H1 (cell line): ENCODE results near the gene NCAPG2. TPM values are rescaled to one million over a fixed set of nuclear protein-coding genes. Genes with fewer than 3 reads are reported as not detected.

ENCODE experiments used
- CTCF ChIA-PET: fragments of 300-600 bp; sonication (Branson Sonifier 250); formaldehyde crosslinking; loops from one replicate; lab custom pipeline; 2021; ENCODE audit not compliant: partially characterized antibody; lab: Charles Lee
- POLR2A ChIA-PET: fragments of 300-600 bp; sonication (Branson Sonifier 250); formaldehyde crosslinking; loops from one replicate; lab custom pipeline; 2021; ENCODE audit warnings: inconsistent platforms; ENCODE audit not compliant: partially characterized antibody; lab: Charles Lee
- DNase-seq, 2 experiments: peaks; one replicate each; pipeline versions ENCODE4 v3.0.0 to v3.0.0-alpha.2; 2010 to 2022; ENCODE audit warnings: low spot score in 2 of 2, low read depth in 1 of 2, mixed read lengths in 1 of 2
- FAIRE-seq: peaks from 2 replicates; lab custom pipeline; 2011; peaks lifted over from hg19 to GRCh38; lab: Jason Lieb, UNC
- H2AFZ ChIP-seq: 2 replicates; pipeline ENCODE4 v1.8.1; 2012; ENCODE audit warnings: low read length, inconsistent platforms
- H2AK5ac ChIP-seq: 2 replicates; pipeline ENCODE4 v1.6.1; 2013; ENCODE audit warnings: low read depth, low read length
- H2BK120ac ChIP-seq: replicated peaks from 2 replicates; pipeline ENCODE3; 2013; ENCODE audit warnings: low read depth, low read length, inconsistent platforms
- H2BK12ac ChIP-seq: 2 replicates; pipeline ENCODE4 v1.6.1; 2013; ENCODE audit warnings: low read depth, low read length
- H2BK15ac ChIP-seq: 2 replicates; pipeline ENCODE4 v1.6.1; 2013; ENCODE audit warnings: low read length
- H2BK20ac ChIP-seq: 2 replicates; pipeline ENCODE4 v1.6.1; 2013; ENCODE audit warnings: low read length
- H2BK5ac ChIP-seq: 2 replicates; pipeline ENCODE4 v1.6.1; 2013; ENCODE audit warnings: low read depth, low read length
- H3K14ac ChIP-seq: 2 replicates; pipeline ENCODE4 v1.6.1; 2013; ENCODE audit warnings: inconsistent platforms; ENCODE audit not compliant: insufficient read length
- H3K18ac ChIP-seq: 2 replicates; pipeline ENCODE4 v1.6.1; 2013; ENCODE audit warnings: low read length; ENCODE audit errors: extremely low read depth
- H3K23ac ChIP-seq: 2 replicates; pipeline ENCODE4 v1.6.1; 2013; ENCODE audit warnings: inconsistent platforms; ENCODE audit not compliant: insufficient read length
- H3K23me2 ChIP-seq: 2 replicates; pipeline ENCODE4 v1.6.1; 2013; ENCODE audit warnings: low read depth, low read length
- H3K27ac ChIP-seq: 2 replicates; pipeline ENCODE4 v1.6.1; 2011; ENCODE audit warnings: low read depth, low read length, inconsistent platforms
- H3K27me3 ChIP-seq, 4 experiments: replicated peaks in 1 of 4; 1 replicate in 1 of 4; 2 replicates in 3 of 4; pipeline versions ENCODE4 v1.6.1 to v1.8.1; 2011 to 2013; ENCODE audit warnings: low read length in 3 of 4, mild to moderate bottlenecking in 3 of 4, inconsistent platforms in 2 of 4, mixed read lengths in 2 of 4, moderate library complexity in 1 of 4; ENCODE audit not compliant: control insufficient read depth in 3 of 4, insufficient read depth in 3 of 4; ENCODE audit errors: extremely low read depth in 1 of 4
- H3K36me3 ChIP-seq, 4 experiments: 2 replicates each; pipeline versions ENCODE4 v1.6.1 to v1.8.1; 2011 to 2013; ENCODE audit warnings: mild to moderate bottlenecking in 4 of 4, low read length in 3 of 4, moderate library complexity in 2 of 4, control low read depth in 1 of 4, inconsistent platforms in 1 of 4; ENCODE audit not compliant: insufficient read depth in 4 of 4, control insufficient read depth in 2 of 4
- H3K4ac ChIP-seq: replicated peaks from 2 replicates; pipeline ENCODE3; 2013; ENCODE audit warnings: low read length, low read depth, mixed read lengths, inconsistent platforms; ENCODE audit not compliant: insufficient read length
- H3K4me1 ChIP-seq, 4 experiments: replicated peaks in 1 of 4; 1 replicate in 1 of 4; 2 replicates in 3 of 4; pipeline versions ENCODE4 v1.6.1 to v1.8.1; 2011 to 2013; ENCODE audit warnings: low read length in 3 of 4, inconsistent platforms in 2 of 4, mixed read lengths in 1 of 4; ENCODE audit not compliant: insufficient read depth in 4 of 4, control insufficient read depth in 3 of 4
- H3K4me2 ChIP-seq, 2 experiments: 2 replicates each; pipeline versions ENCODE4 v1.6.1 to v1.8.1; 2011 to 2013; ENCODE audit warnings: low read depth in 2 of 2, low read length in 2 of 2, control low read depth in 1 of 2, inconsistent platforms in 1 of 2, mild to moderate bottlenecking in 1 of 2; ENCODE audit not compliant: insufficient read depth in 1 of 2
- H3K4me3 ChIP-seq, 4 experiments: fragments of 200-600, 300-600 bp in 1 of 4; sonication (generic), shearing (Covaris generic), sonication (Bioruptor Twin) in 1 of 4; 2 replicates each; pipeline versions ENCODE4 v1.5.1 to v1.8.1; 2011 to 2016; ENCODE audit warnings: low read length in 4 of 4, low read depth in 3 of 4, control low read depth in 2 of 4, inconsistent platforms in 2 of 4, mild to moderate bottlenecking in 2 of 4, mixed read lengths in 1 of 4, moderate library complexity in 1 of 4; ENCODE audit not compliant: insufficient read depth in 2 of 4; ENCODE audit errors: extremely low read depth in 1 of 4
- H3K56ac ChIP-seq: replicated peaks from 2 replicates; pipeline ENCODE3; 2013; ENCODE audit warnings: low read depth, mild to moderate bottlenecking, mixed read lengths, low read length, inconsistent platforms; ENCODE audit not compliant: insufficient read length
- H3K79me1 ChIP-seq: 2 replicates; pipeline ENCODE4 v1.6.1; 2013; ENCODE audit warnings: low read depth, low read length, control low read depth
- H3K79me2 ChIP-seq, 2 experiments: 2 replicates each; pipeline versions ENCODE4 v1.6.1 to v1.8.1; 2012 to 2013; ENCODE audit warnings: low read length in 2 of 2, mild to moderate bottlenecking in 2 of 2, inconsistent platforms in 1 of 2; ENCODE audit not compliant: insufficient read depth in 2 of 2, control insufficient read depth in 1 of 2
- H3K9ac ChIP-seq, 4 experiments: replicated peaks in 1 of 4; 1 replicate in 1 of 4; 2 replicates in 3 of 4; pipeline versions ENCODE4 v1.6.1 to v1.8.1; 2011 to 2013; ENCODE audit warnings: low read depth in 3 of 4, low read length in 3 of 4, control low read depth in 2 of 4, mild to moderate bottlenecking in 2 of 4, moderate library complexity in 2 of 4, inconsistent platforms in 1 of 4; ENCODE audit errors: extremely low read depth in 1 of 4
- H3K9me3 ChIP-seq, 2 experiments: 2 replicates each; pipeline versions ENCODE4 v1.6.1 to v1.8.1; 2012 to 2013; ENCODE audit warnings: mild to moderate bottlenecking in 2 of 2, moderate library complexity in 2 of 2, control low read depth in 1 of 2, inconsistent platforms in 1 of 2, low read depth in 1 of 2, low read length in 1 of 2, mixed read lengths in 1 of 2; ENCODE audit not compliant: insufficient read depth in 2 of 2
- H4K20me1 ChIP-seq, 2 experiments: replicated peaks in 1 of 2; 2 replicates each; pipeline versions ENCODE3 to v1.8.1; 2011 to 2013; ENCODE audit warnings: inconsistent platforms in 2 of 2, low read length in 2 of 2, mild to moderate bottlenecking in 1 of 2; ENCODE audit not compliant: insufficient read depth in 2 of 2, control insufficient read depth in 1 of 2
- H4K5ac ChIP-seq: 2 replicates; pipeline ENCODE4 v1.6.1; 2013; ENCODE audit warnings: low read length, low read depth, mixed read lengths, inconsistent platforms; ENCODE audit not compliant: insufficient read length
- H4K8ac ChIP-seq: 2 replicates; pipeline ENCODE4 v1.8.0; 2013; ENCODE audit warnings: mild to moderate bottlenecking, moderate library complexity, low read length, inconsistent platforms; ENCODE audit not compliant: insufficient read depth; ENCODE audit errors: extremely low read depth
- H4K91ac ChIP-seq: replicated peaks from 2 replicates; pipeline ENCODE3; 2013; ENCODE audit warnings: low read length, mixed read lengths, inconsistent platforms; ENCODE audit not compliant: insufficient read length
- BRCA1 ChIP-seq: IDR thresholded peaks from 2 replicates; pipeline ENCODE4 v1.6.1; 2012; ENCODE audit warnings: low read depth, low read length, improper control_type of control experiment
- KDM1A ChIP-seq: fragments of 200-600, 300-600 bp; sonication (generic); IDR thresholded peaks from 2 replicates; pipeline ENCODE4 v1.7.1; 2016; ENCODE audit warnings: mild to moderate bottlenecking, low read length, borderline replicate concordance
- SP1 ChIP-seq: IDR thresholded peaks from 2 replicates; pipeline ENCODE4 v1.6.1; 2011; ENCODE audit warnings: low read depth, low read length
- WGBS, 2 experiments: shearing (Covaris generic) in 1 of 2; methylation state at CpG; one replicate each; pipeline versions ENCODE4 v1.1.6 to v1.1.7; 2013 to 2015; ENCODE audit warnings: low lambda C conversion rate in 2 of 2, mixed read lengths in 2 of 2, inconsistent platforms in 1 of 2, low coverage in 1 of 2, missing lambda C conversion rate in 1 of 2; ENCODE audit not compliant: insufficient replicate concordance in 2 of 2, insufficient coverage in 1 of 2, insufficient read length in 1 of 2; ENCODE audit errors: extremely low coverage in 1 of 2, missing lambda C conversion rate in 1 of 2; 5-methylcytosine and 5-hydroxymethylcytosine counted together
- polyA plus RNA-seq, 7 experiments: library from polyadenylated mRNA; depleted of rRNA in 3 of 7; stranded (reverse) in 5 of 7; unstranded in 2 of 7; fragments of >200 nt in 5 of 7; fragments of 200-250 nt in 2 of 7; gene quantifications; 1 replicate in 5 of 7; 2 replicates in 1 of 7; 4 replicates in 1 of 7; pipeline versions ENCODE4 v1.2.1 to v1.2.3, GENCODE V29; 2011 to 2013; ENCODE audit warnings: missing spikeins in 2 of 7, mixed read lengths in 2 of 7
- total RNA-seq: library from RNA; stranded (reverse); fragmentation: NEBNext Ultra II Directional; extraction: Animal tissue kit (Norgen Biotek cat#: 25700); gene quantifications from 2 replicates; pipeline ENCODE4 v1.2.1, GENCODE V29; 2021

NCAPG2 gene
- total and polyA plus RNA-seq, 2 of the 8 experiments (the other 6 are each of a cell fraction or from before 2014, with no cell fraction given): 49.9 to 119 TPM

DNA sequence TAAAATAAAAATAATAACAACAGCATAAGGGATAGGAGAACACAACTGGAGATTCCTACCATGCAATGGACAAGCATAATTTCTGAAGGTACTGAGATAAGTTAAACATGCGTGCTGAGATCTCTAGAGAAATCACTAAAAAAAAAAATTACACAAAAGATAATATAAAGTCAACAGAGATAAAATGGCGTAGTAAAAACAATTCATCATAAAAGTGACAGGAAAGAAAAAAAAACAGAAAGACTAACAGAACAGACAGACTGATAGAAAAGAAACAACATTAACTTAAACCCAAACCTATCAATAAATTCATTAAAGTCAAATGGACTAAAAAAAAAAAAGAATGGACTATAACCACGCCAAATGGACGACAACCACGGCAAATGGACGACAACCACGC lies 56.4 kb downstream of the NCAPG2 start:
- 88% methylated on average over 3 of the region's 7 CpGs; no CpG with 5 or more reads in 1 of the 2 experiments for WGBS, 2 experiments
- peaks cover 36 to 84% (median 67%) of the 10 kb centered on the region in 4 experiments for H3K36me3 ChIP-seq
- CTCF ChIA-PET: interaction anchor here (1.0 to 2.6 kb wide), 8 partner anchors 11 to 204 kb away, joined by 3 to 19 read pairs (median 4); no protein-coding TSS in a partner anchor
- TF ChIP-seq BRCA1 (no peak), SP1 (no peak), KDM1A (no peak)

More for the DNA sequence above, 56.4 kb downstream of the NCAPG2 start:
- Histone ChIP-seq H3K9me3 (no peaks in the 10 kb centered on the region), H2BK12ac (no peak overlapping the region), H3K56ac (no peak overlapping the region), H2BK5ac (no peak overlapping the region), H3K23ac (no peak overlapping the region), H3K79me2 (peaks cover 3 to 22% of the 10 kb centered on the region in 2 experiments), H4K5ac (no peak overlapping the region), H3K4me2 (no peak overlapping the region), H2BK15ac (no peak overlapping the region), H4K20me1 (peaks cover 0 to 4% of the 10 kb centered on the region in 2 experiments), H4K8ac (no peak overlapping the region), H3K4me1 (no peaks in the 10 kb centered on the region), H3K27me3 (no peaks in the 10 kb centered on the region), H3K79me1 (peaks cover 3% of the 10 kb centered on the region), H2AK5ac (no peak overlapping the region), H3K18ac (no peak overlapping the region), H3K14ac (no peak overlapping the region), H3K23me2 (peaks cover 2% of the 10 kb centered on the region; the same call in 1 of the 2 replicates), H4K91ac (no peak overlapping the region), H3K4ac (no peak overlapping the region), H3K27ac (no peak overlapping the region), H3K4me3 (no peak overlapping the region), H2AFZ (no peak overlapping the region), H3K9ac (no peak overlapping the region), H2BK120ac (no peak overlapping the region), H2BK20ac (no peak overlapping the region)
- DNase-seq: no peak
- FAIRE-seq: no peak
- POLR2A ChIA-PET: interaction anchor here (1.0 kb wide), 1 partner anchor 11 kb away, joined by 3 read pairs; no protein-coding TSS in a partner anchor
